ENCODE data around the gene TMEM101. TPM values are rescaled to one million over a fixed set of nuclear protein-coding genes. Genes with fewer than 3 reads are reported as not detected.

TMEM101 gene
- total RNA-seq = 25.3 and 33.9 TPM in 2 replicates

GRCh38 chr17:44014437-44015172 is at the start of gene TMEM101:
TSS of gene TMEM101 (minus strand) at chr17:44014963. CDS start at chr17:44014952, 11 bp downstream.

GRCh38 chr17:44004077-44004760 is 10.5 kb downstream of the TMEM101 start, which contains the start of gene NAGS:
TSS of gene NAGS (plus strand) at chr17:44004622. CDS start at chr17:44004664, 42 bp downstream.

Small RNA genes within 50 kb of the gene (small RNA-seq; reads per million reads assigned to genes)
- not detected for gene RF00012

Other genes with a start within 250 kb of the TMEM101 start
- gene DUSP3, start 236.0 kb downstream of the TMEM101 start, total RNA-seq = 52.2 and 58.4 TPM in 2 replicates
- not detected in 2 replicates for gene CFAP97D1, start 234.5 kb downstream of the TMEM101 start, total RNA-seq
- gene MPP3, start 181.8 kb downstream of the TMEM101 start, total RNA-seq = 8.2 and 8.6 TPM in 2 replicates
- not detected in 2 replicates for gene CD300LG, start 167.8 kb downstream of the TMEM101 start, total RNA-seq
- gene MPP2, start 107.4 kb downstream of the TMEM101 start, total RNA-seq = 3.7 and 3.9 TPM in 2 replicates
- not detected in 2 replicates for gene PPY, start 72.5 kb downstream of the TMEM101 start, total RNA-seq
- gene PYY, start 61.0 kb downstream of the TMEM101 start, total RNA-seq = 0.11 and 0.13 TPM in 2 replicates
- gene NAGS, start 10.3 kb downstream of the TMEM101 start, total RNA-seq = 0.43 and 0.65 TPM in 2 replicates
- gene LSM12, start 51.7 kb upstream of the TMEM101 start, total RNA-seq = 68.2 and 77.1 TPM in 2 replicates
- 27.2 and 29.8 TPM in 2 replicates for gene G6PC3, start 55.8 kb upstream of the TMEM101 start, total RNA-seq
- 50.5 and 66.2 TPM in 2 replicates for gene HDAC5, start 108.7 kb upstream of the TMEM101 start, total RNA-seq
- gene HROB, start 127.0 kb upstream of the TMEM101 start, total RNA-seq = 1.8 and 3.4 TPM in 2 replicates
- gene ASB16, start 155.7 kb upstream of the TMEM101 start, total RNA-seq = 0.11 and 0.39 TPM in 2 replicates
- gene TMUB2, start 172.0 kb upstream of the TMEM101 start, total RNA-seq = 22.3 and 22.8 TPM in 2 replicates
- gene ATXN7L3, start 184.9 kb upstream of the TMEM101 start, total RNA-seq = 32.7 and 34.8 TPM in 2 replicates
- gene UBTF, start 204.7 kb upstream of the TMEM101 start, total RNA-seq = 55.3 and 56.6 TPM in 2 replicates

Measured in articular chondrocyte of knee joint (primary cell).